ENCODE measurements around the gene PTK7.

The PTK7 gene

GRCh38 chr6:43175676-43176422 lies 99.7 kb downstream of the PTK7 start:
- DNase-seq (ENCODE audit: insufficient read length, low spot score) (no peak), FAIRE-seq (no peak)
- no peak for TF ChIP-seq CTCF (IDR thresholded peaks at IDR 0.05; ENCODE audit: insufficient read depth, missing control alignments)

GRCh38 chr6:43176423-43176786 lies 100.3 kb downstream of the PTK7 start:
- FAIRE-seq (no peak), DNase-seq (ENCODE audit: insufficient read length, low spot score) (no peak)
- TF ChIP-seq CTCF (IDR thresholded peaks at IDR 0.05; ENCODE audit: insufficient read depth, missing control alignments): no peak

GRCh38 chr6:43178150-43178549 lies 102.0 kb downstream of the PTK7 start:
- no peak for DNase-seq (ENCODE audit: insufficient read length, low spot score)
- no peak for TF ChIP-seq CTCF (IDR thresholded peaks at IDR 0.05; ENCODE audit: insufficient read depth, missing control alignments)
- no peak for FAIRE-seq

GRCh38 chr6:43178951-43179830 lies 103.1 kb downstream of the PTK7 start:
- FAIRE-seq (no peak), DNase-seq (ENCODE audit: insufficient read length, low spot score) (no peak)
- no peak for TF ChIP-seq CTCF (IDR thresholded peaks at IDR 0.05; ENCODE audit: insufficient read depth, missing control alignments)

- no peak for TF ChIP-seq CTCF (IDR thresholded peaks at IDR 0.05; ENCODE audit: insufficient read depth, missing control alignments)
- FAIRE-seq (no peak), DNase-seq (ENCODE audit: insufficient read length, low spot score) (no peak)
These were observed 103.9 kb downstream of the PTK7 start for GRCh38 chr6:43180058-43180457.

GRCh38 chr6:43180985-43181384 lies 104.9 kb downstream of the PTK7 start:
- no peak for TF ChIP-seq CTCF (IDR thresholded peaks at IDR 0.05; ENCODE audit: insufficient read depth, missing control alignments)
- DNase-seq (ENCODE audit: insufficient read length, low spot score) (no peak), FAIRE-seq (no peak)

- DNase-seq (ENCODE audit: insufficient read length, low spot score) (no peak), FAIRE-seq (no peak)
- TF ChIP-seq CTCF (IDR thresholded peaks at IDR 0.05; ENCODE audit: insufficient read depth, missing control alignments): no peak
These were observed 105.5 kb downstream of the PTK7 start for GRCh38 chr6:43181621-43181941.
